ENCODE measurements around the gene ADARB2. TPM values are rescaled to one million over a fixed set of nuclear protein-coding genes. Genes with fewer than 3 reads are reported as not detected.
"Not testable (repeated sequence)": the region's sequence is repeated elsewhere in the genome, so short reads cannot be mapped to it uniquely, and the experiment has no call there.

ADARB2 gene
- total and polyA plus RNA-seq, 2 donors, result 0.66 to 2.5 TPM

- no peaks in the 10 kb centered on the region for H3K36me3 ChIP-seq (ENCODE audit: control insufficient read depth in 2 of 2, insufficient read depth in 2 of 2, low read length in 1 of 2)
- 93% methylated on average over 16 of the region's 16 CpGs for WGBS
- no peaks in the 10 kb centered on the region for H3K27me3 ChIP-seq (ENCODE audit: control insufficient read depth in 2 of 2, insufficient read depth in 1 of 2, low read length in 1 of 2)
- no peaks in the 10 kb centered on the region for H3K9me3 ChIP-seq (ENCODE audit: control insufficient read depth in 2 of 2, insufficient read depth in 1 of 2, low read length in 1 of 2)
- no peak overlapping the region for H3K4me3 ChIP-seq (ENCODE audit: low read length in 2 of 2)
- H3K27ac ChIP-seq (ENCODE audit: low read depth in 1 of 2, low read length in 1 of 2), result no peak overlapping the region
- no peak for DNase-seq (ENCODE audit: low read depth in 6 of 9, low spot score in 9 of 9)
- H3K4me1 ChIP-seq (ENCODE audit: control insufficient read depth in 2 of 2, insufficient read depth in 2 of 2, low read length in 2 of 2), result peaks cover 0 to 5% of the 10 kb centered on the region in 2 donors
Measured at GRCh38 chr10:1626835-1627234, 110.5 kb downstream of the ADARB2 start.

GRCh38 chr10:1626410-1626809, 110.9 kb downstream of the ADARB2 start:
- DNase-seq (ENCODE audit: low read depth in 6 of 9, low spot score in 9 of 9), result no peak

GRCh38 chr10:1625731-1626130, 111.6 kb downstream of the ADARB2 start:
- H3K4me1 ChIP-seq (ENCODE audit: control insufficient read depth in 2 of 2, insufficient read depth in 2 of 2, low read length in 2 of 2), result no peaks in the 10 kb centered on the region
- no peak overlapping the region for H3K27ac ChIP-seq (ENCODE audit: low read depth in 1 of 2, low read length in 1 of 2)
- no peaks in the 10 kb centered on the region for H3K9me3 ChIP-seq (ENCODE audit: control insufficient read depth in 2 of 2, insufficient read depth in 1 of 2, low read length in 1 of 2)
- WGBS, result 95% methylated on average over 11 of the region's 11 CpGs
- no peak for DNase-seq (ENCODE audit: low read depth in 6 of 9, low spot score in 9 of 9)
- no peaks in the 10 kb centered on the region for H3K36me3 ChIP-seq (ENCODE audit: control insufficient read depth in 2 of 2, insufficient read depth in 2 of 2, low read length in 1 of 2)
- no peaks in the 10 kb centered on the region for H3K27me3 ChIP-seq (ENCODE audit: control insufficient read depth in 2 of 2, insufficient read depth in 1 of 2, low read length in 1 of 2)
- no peak overlapping the region for H3K4me3 ChIP-seq (ENCODE audit: low read length in 2 of 2)

More at GRCh38 chr10:1626410-1626809, 110.9 kb downstream of the ADARB2 start:
- 94% methylated on average over 22 of the region's 22 CpGs for WGBS
- H3K4me3 ChIP-seq (ENCODE audit: low read length in 2 of 2), result no peak overlapping the region
- H3K36me3 ChIP-seq (ENCODE audit: control insufficient read depth in 2 of 2, insufficient read depth in 2 of 2, low read length in 1 of 2), result no peaks in the 10 kb centered on the region
- H3K4me1 ChIP-seq (ENCODE audit: control insufficient read depth in 2 of 2, insufficient read depth in 2 of 2, low read length in 2 of 2), result peaks cover 0 to 1% of the 10 kb centered on the region in 2 donors
- no peak overlapping the region for H3K27ac ChIP-seq (ENCODE audit: low read depth in 1 of 2, low read length in 1 of 2)
- no peaks in the 10 kb centered on the region for H3K27me3 ChIP-seq (ENCODE audit: control insufficient read depth in 2 of 2, insufficient read depth in 1 of 2, low read length in 1 of 2)
- no peaks in the 10 kb centered on the region for H3K9me3 ChIP-seq (ENCODE audit: control insufficient read depth in 2 of 2, insufficient read depth in 1 of 2, low read length in 1 of 2)

DNA sequence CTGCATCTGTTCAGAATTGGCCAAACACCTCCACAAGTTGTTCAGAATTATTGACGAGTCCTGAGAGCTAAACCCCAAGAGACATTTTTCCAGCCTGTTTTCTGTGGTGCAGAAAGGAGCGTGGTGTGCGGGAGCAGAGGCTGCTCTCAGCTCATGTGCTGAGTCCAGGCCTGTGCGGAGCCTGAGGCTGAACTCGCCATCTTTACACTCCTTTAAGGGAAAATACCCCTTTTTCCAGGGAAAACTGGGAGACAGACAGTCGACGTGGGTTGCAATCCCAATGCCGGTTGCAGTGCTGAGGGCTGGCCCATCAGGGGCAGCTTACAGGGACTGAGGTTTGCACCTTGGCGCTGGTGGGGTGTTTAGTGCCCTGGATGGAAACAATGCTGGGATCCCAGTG, 112.2 kb downstream of the ADARB2 start:
- Histone ChIP-seq H3K4me1 (ENCODE audit: control insufficient read depth in 2 of 2, insufficient read depth in 2 of 2, low read length in 2 of 2) (no peaks in the 10 kb centered on the region), H3K27ac (ENCODE audit: low read depth in 1 of 2, low read length in 1 of 2) (no peak overlapping the region), H3K27me3 (ENCODE audit: control insufficient read depth in 2 of 2, insufficient read depth in 1 of 2, low read length in 1 of 2) (no peaks in the 10 kb centered on the region), H3K9me3 (ENCODE audit: control insufficient read depth in 2 of 2, insufficient read depth in 1 of 2, low read length in 1 of 2) (no peaks in the 10 kb centered on the region), H3K4me3 (ENCODE audit: low read length in 2 of 2) (no peak overlapping the region), H3K36me3 (ENCODE audit: control insufficient read depth in 2 of 2, insufficient read depth in 2 of 2, low read length in 1 of 2) (no peaks in the 10 kb centered on the region)
- DNase-seq (ENCODE audit: low read depth in 6 of 9, low spot score in 9 of 9), result no peak
- 90% methylated on average over 9 of the region's 9 CpGs for WGBS

DNA sequence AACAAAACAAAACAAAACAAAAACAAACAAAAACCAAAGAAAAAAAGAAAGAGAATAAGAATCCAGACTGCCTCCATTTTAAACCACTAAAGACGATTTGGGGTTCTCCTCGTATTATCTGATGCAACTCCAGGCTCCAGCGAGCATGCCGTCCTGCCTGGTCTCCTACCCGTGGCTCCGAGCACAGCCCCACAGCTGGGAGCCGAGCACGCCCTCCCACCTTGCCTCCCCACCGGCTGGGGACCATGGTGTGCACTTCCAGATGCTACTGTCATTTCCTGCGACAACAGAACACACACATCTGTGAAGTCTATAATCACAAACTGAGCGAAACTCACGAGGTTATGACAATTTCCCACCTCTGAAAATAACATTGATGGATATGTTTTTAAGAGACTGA, 113.1 kb downstream of the ADARB2 start:
- no peak for DNase-seq (ENCODE audit: low read depth in 6 of 9, low spot score in 9 of 9)
- Histone ChIP-seq H3K27me3 (ENCODE audit: control insufficient read depth in 2 of 2, insufficient read depth in 1 of 2, low read length in 1 of 2) (no peaks in the 10 kb centered on the region), H3K36me3 (ENCODE audit: control insufficient read depth in 2 of 2, insufficient read depth in 2 of 2, low read length in 1 of 2) (no peaks in the 10 kb centered on the region), H3K4me3 (ENCODE audit: low read length in 2 of 2) (no peak overlapping the region), H3K27ac (ENCODE audit: low read depth in 1 of 2, low read length in 1 of 2) (no peak overlapping the region), H3K9me3 (ENCODE audit: control insufficient read depth in 2 of 2, insufficient read depth in 1 of 2, low read length in 1 of 2) (no peaks in the 10 kb centered on the region), H3K4me1 (ENCODE audit: control insufficient read depth in 2 of 2, insufficient read depth in 2 of 2, low read length in 2 of 2) (no peaks in the 10 kb centered on the region)
- 85% methylated on average over 12 of the region's 12 CpGs for WGBS

- no peak for DNase-seq (ENCODE audit: low read depth in 6 of 9, low spot score in 9 of 9)
- Histone ChIP-seq H3K27me3 (ENCODE audit: control insufficient read depth in 2 of 2, insufficient read depth in 1 of 2, low read length in 1 of 2) (no peaks in the 10 kb centered on the region), H3K4me1 (ENCODE audit: control insufficient read depth in 2 of 2, insufficient read depth in 2 of 2, low read length in 2 of 2) (no peaks in the 10 kb centered on the region), H3K9me3 (ENCODE audit: control insufficient read depth in 2 of 2, insufficient read depth in 1 of 2, low read length in 1 of 2) (no peaks in the 10 kb centered on the region), H3K4me3 (ENCODE audit: low read length in 2 of 2) (no peak overlapping the region), H3K36me3 (ENCODE audit: control insufficient read depth in 2 of 2, insufficient read depth in 2 of 2, low read length in 1 of 2) (no peaks in the 10 kb centered on the region), H3K27ac (ENCODE audit: low read depth in 1 of 2, low read length in 1 of 2) (no peak overlapping the region)
Measured at GRCh38 chr10:1620803-1621202, 116.5 kb downstream of the ADARB2 start.

GRCh38 chr10:1617376-1618317, 119.7 kb downstream of the ADARB2 start:
- H3K36me3 ChIP-seq (ENCODE audit: control insufficient read depth in 2 of 2, insufficient read depth in 2 of 2, low read length in 1 of 2); H3K27me3 ChIP-seq (ENCODE audit: control insufficient read depth in 2 of 2, insufficient read depth in 1 of 2, low read length in 1 of 2); DNase-seq (ENCODE audit: low read depth in 6 of 9, low spot score in 9 of 9); H3K27ac ChIP-seq (ENCODE audit: low read depth in 1 of 2, low read length in 1 of 2); H3K4me1 ChIP-seq (ENCODE audit: control insufficient read depth in 2 of 2, insufficient read depth in 2 of 2, low read length in 2 of 2); H3K9me3 ChIP-seq (ENCODE audit: control insufficient read depth in 2 of 2, insufficient read depth in 1 of 2, low read length in 1 of 2); H3K4me3 ChIP-seq (ENCODE audit: low read length in 2 of 2): not testable (repeated sequence)
- 44% methylated on average over 13 of the region's 13 CpGs for WGBS

- not testable (repeated sequence) for H3K36me3 ChIP-seq (ENCODE audit: control insufficient read depth in 2 of 2, insufficient read depth in 2 of 2, low read length in 1 of 2); H3K27me3 ChIP-seq (ENCODE audit: control insufficient read depth in 2 of 2, insufficient read depth in 1 of 2, low read length in 1 of 2); DNase-seq (ENCODE audit: low read depth in 6 of 9, low spot score in 9 of 9); H3K4me3 ChIP-seq (ENCODE audit: low read length in 2 of 2); H3K9me3 ChIP-seq (ENCODE audit: control insufficient read depth in 2 of 2, insufficient read depth in 1 of 2, low read length in 1 of 2); H3K27ac ChIP-seq (ENCODE audit: low read depth in 1 of 2, low read length in 1 of 2); H3K4me1 ChIP-seq (ENCODE audit: control insufficient read depth in 2 of 2, insufficient read depth in 2 of 2, low read length in 2 of 2)
- WGBS, result 65% methylated on average over 9 of the region's 9 CpGs
Measured at GRCh38 chr10:1616701-1617100, 120.6 kb downstream of the ADARB2 start.

- Histone ChIP-seq H3K27ac (ENCODE audit: low read depth in 1 of 2, low read length in 1 of 2) (no peak overlapping the region), H3K4me1 (ENCODE audit: control insufficient read depth in 2 of 2, insufficient read depth in 2 of 2, low read length in 2 of 2) (no peaks in the 10 kb centered on the region), H3K9me3 (ENCODE audit: control insufficient read depth in 2 of 2, insufficient read depth in 1 of 2, low read length in 1 of 2) (no peaks in the 10 kb centered on the region), H3K27me3 (ENCODE audit: control insufficient read depth in 2 of 2, insufficient read depth in 1 of 2, low read length in 1 of 2) (peaks cover 0 to 2% of the 10 kb centered on the region in 2 donors), H3K36me3 (ENCODE audit: control insufficient read depth in 2 of 2, insufficient read depth in 2 of 2, low read length in 1 of 2) (no peaks in the 10 kb centered on the region), H3K4me3 (ENCODE audit: low read length in 2 of 2) (no peak overlapping the region)
- no peak for DNase-seq (ENCODE audit: low read depth in 6 of 9, low spot score in 9 of 9)
- 91% methylated on average over 12 of the region's 12 CpGs for WGBS
Measured at GRCh38 chr10:1615186-1615954, 122.0 kb downstream of the ADARB2 start.

All from thymus (tissue), 11 donors.